Measurements from ENCODE around the gene SLC38A8. TPM values are rescaled to one million over a fixed set of nuclear protein-coding genes. Genes with fewer than 3 reads are reported as not detected.
A peak's percentile ranks its signal among the peaks of the same experiment; 100 is the strongest.

SLC38A8 gene
- total RNA-seq, 4 donors from 2014 or later: not detected

DNA sequence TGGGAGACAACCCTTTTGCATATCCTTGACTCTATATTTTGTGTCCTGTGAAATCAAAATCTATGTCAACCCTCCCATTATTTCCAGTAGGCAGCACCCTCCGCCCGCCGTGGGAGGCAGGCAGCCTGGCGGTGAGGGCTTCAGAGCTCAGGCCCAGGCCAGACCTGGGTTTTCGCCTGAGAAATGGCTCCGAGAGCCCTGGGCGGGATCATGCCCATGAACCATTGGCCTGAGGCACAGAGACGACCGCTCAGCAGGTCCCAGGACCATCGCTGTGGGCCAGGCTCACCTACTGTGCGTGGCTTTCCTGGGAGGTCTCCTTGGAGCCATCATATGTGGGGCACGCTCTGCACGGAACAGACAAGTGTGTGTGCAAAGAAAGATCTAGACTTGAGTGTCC lies 6.3 kb upstream of the SLC38A8 start:
- H3K36me3 ChIP-seq: peaks cover 0 to 4% (median 0%) of the 10 kb centered on the region in 3 donors
- no peak overlapping the region for H3K27ac ChIP-seq
- TF ChIP-seq, protein P1, sequence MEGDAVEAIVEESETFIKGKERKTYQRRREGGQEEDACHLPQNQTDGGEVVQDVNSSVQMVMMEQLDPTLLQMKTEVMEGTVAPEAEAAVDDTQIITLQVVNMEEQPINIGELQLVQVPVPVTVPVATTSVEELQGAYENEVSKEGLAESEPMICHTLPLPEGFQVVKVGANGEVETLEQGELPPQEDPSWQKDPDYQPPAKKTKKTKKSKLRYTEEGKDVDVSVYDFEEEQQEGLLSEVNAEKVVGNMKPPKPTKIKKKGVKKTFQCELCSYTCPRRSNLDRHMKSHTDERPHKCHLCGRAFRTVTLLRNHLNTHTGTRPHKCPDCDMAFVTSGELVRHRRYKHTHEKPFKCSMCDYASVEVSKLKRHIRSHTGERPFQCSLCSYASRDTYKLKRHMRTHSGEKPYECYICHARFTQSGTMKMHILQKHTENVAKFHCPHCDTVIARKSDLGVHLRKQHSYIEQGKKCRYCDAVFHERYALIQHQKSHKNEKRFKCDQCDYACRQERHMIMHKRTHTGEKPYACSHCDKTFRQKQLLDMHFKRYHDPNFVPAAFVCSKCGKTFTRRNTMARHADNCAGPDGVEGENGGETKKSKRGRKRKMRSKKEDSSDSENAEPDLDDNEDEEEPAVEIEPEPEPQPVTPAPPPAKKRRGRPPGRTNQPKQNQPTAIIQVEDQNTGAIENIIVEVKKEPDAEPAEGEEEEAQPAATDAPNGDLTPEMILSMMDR (IDR thresholded peaks at IDR 0.05): no peak
- no peak for TF ChIP-seq POLR2A (IDR thresholded peaks at IDR 0.05)
- no peaks in the 10 kb centered on the region for H3K4me1 ChIP-seq
- H3K27me3 ChIP-seq: no peaks in the 10 kb centered on the region
- H3K4me3 ChIP-seq: no peak overlapping the region
- peak in 1 of 3 donors; percentile 16 for DNase-seq
- H3K9me3 ChIP-seq: no peaks in the 10 kb centered on the region

- Histone ChIP-seq H3K27me3 (no peaks in the 10 kb centered on the region), H3K36me3 (no peaks in the 10 kb centered on the region), H3K4me1 (no peaks in the 10 kb centered on the region), H3K4me3 (no peak overlapping the region), H3K27ac (no peak overlapping the region), H3K9me3 (no peaks in the 10 kb centered on the region)
- DNase-seq: peak in 1 of 3 donors; percentile 47
- no peak for TF ChIP-seq POLR2A (IDR thresholded peaks at IDR 0.05)
- TF ChIP-seq, protein P1 (IDR thresholded peaks at IDR 0.05): peak in 2 of 6 experiments; percentile 20 to 22
Measured at GRCh38 chr16:84048270-84048669, 5.7 kb upstream of the SLC38A8 start.

- no peaks in the 10 kb centered on the region for H3K36me3 ChIP-seq
- H3K4me3 ChIP-seq: no peak overlapping the region
- TF ChIP-seq POLR2A (IDR thresholded peaks at IDR 0.05): no peak
- TF ChIP-seq, protein P1 (IDR thresholded peaks at IDR 0.05): no peak
- no peaks in the 10 kb centered on the region for H3K4me1 ChIP-seq
- H3K9me3 ChIP-seq: no peaks in the 10 kb centered on the region
- no peak overlapping the region for H3K27ac ChIP-seq
- no peaks in the 10 kb centered on the region for H3K27me3 ChIP-seq
- peak in 1 of 3 donors; percentile 40 for DNase-seq
Measured at GRCh38 chr16:84047626-84048025, 5.0 kb upstream of the SLC38A8 start.

- DNase-seq: no peak
- Histone ChIP-seq H3K27ac (no peak overlapping the region), H3K4me3 (no peak overlapping the region), H3K27me3 (no peaks in the 10 kb centered on the region), H3K36me3 (no peaks in the 10 kb centered on the region), H3K9me3 (no peaks in the 10 kb centered on the region), H3K4me1 (no peaks in the 10 kb centered on the region)
- TF ChIP-seq, protein P1 (IDR thresholded peaks at IDR 0.05): no peak
- no peak for TF ChIP-seq POLR2A (IDR thresholded peaks at IDR 0.05)
Measured at GRCh38 chr16:84047206-84047605, 4.6 kb upstream of the SLC38A8 start.

DNA sequence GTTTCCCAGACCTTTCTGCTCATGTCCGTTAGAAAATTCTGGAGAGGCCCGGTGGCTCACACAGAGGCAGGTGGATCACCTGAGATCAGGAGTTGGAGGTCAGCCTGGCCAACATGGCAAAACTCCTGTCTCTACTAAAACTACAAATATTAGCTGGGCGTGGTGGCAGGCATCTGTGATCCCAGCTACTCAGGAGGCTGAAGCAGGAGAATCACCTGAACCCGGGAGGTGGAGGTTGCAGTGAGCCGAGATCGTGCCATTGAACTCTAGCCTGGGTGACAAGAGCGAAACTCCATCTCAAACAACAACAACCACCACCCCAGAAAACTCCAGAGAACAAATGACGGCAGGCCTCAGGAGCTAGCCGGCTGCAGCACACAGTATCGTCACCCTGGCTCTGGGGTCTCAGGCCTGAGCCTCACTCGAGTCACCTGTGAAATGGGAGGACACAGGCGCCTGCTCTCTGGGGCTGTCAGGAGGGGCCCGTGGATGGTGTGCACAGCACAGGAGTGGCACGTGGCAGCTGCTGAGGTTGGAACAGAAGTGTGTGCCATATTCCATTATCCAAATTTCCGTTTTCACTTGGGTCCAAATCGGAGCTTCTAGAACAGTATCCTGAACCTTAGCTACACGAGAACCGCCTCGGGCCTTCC lies 3.3 kb upstream of the SLC38A8 start:
- no peaks in the 10 kb centered on the region for H3K27me3 ChIP-seq
- no peaks in the 10 kb centered on the region for H3K4me1 ChIP-seq
- TF ChIP-seq POLR2A (IDR thresholded peaks at IDR 0.05): no peak
- TF ChIP-seq, protein P1 (IDR thresholded peaks at IDR 0.05): no peak
- H3K27ac ChIP-seq: no peak overlapping the region
- no peak overlapping the region for H3K4me3 ChIP-seq
- DNase-seq: no peak
- no peaks in the 10 kb centered on the region for H3K9me3 ChIP-seq
- no peaks in the 10 kb centered on the region for H3K36me3 ChIP-seq

All from Peyer's patch (tissue), 4 donors.